Coronary artery (tissue), 2 donors: ENCODE data around the gene NOTO.

Experiments
- DNase-seq: peaks from one replicate; pipeline ENCODE4 v3.0.0-alpha.2; 2017; ENCODE audit warnings: low spot score
- H3K27ac ChIP-seq, 2 donors: fragments of 200-600 bp; sonication (generic); one replicate each; pipeline ENCODE4 v1.5.1; 2016 to 2019
- H3K4me3 ChIP-seq: fragments of 200-600 bp; sonication (generic); 2 replicates; pipeline ENCODE4 v1.5.1; 2016; ENCODE audit warnings: mild to moderate bottlenecking, moderate library complexity
- CTCF ChIP-seq: fragments of 200-600 bp; sonication (generic); IDR thresholded peaks from one replicate; pipeline ENCODE4 v1.5.1; 2019; ENCODE audit warnings: antibody characterized with exemption

The NOTO gene

GRCh38 chr2:73225513-73226360 lies 23.4 kb downstream of the NOTO start:
- DNase-seq: no peak
- Histone ChIP-seq H3K4me3 (no peak overlapping the region), H3K27ac (no peak overlapping the region)
- no peak for TF ChIP-seq CTCF

- TF ChIP-seq CTCF: no peak
- DNase-seq: no peak
- no peak overlapping the region for H3K27ac ChIP-seq
- H3K4me3 ChIP-seq: no peak overlapping the region
Observed at GRCh38 chr2:73227086-73227485, 24.7 kb downstream of the NOTO start.

- H3K4me3 ChIP-seq: no peak overlapping the region
- no peak for TF ChIP-seq CTCF
- no peak overlapping the region for H3K27ac ChIP-seq
- no peak for DNase-seq
Observed at GRCh38 chr2:73228631-73229030, 26.3 kb downstream of the NOTO start.

GRCh38 chr2:73232403-73233153 lies 30.2 kb downstream of the NOTO start:
- DNase-seq: peak; percentile 81
- TF ChIP-seq CTCF: no peak
- H3K4me3 ChIP-seq: peak overlapping the region; percentile 92
- H3K27ac ChIP-seq: peak overlapping the region in 1 of 2 donors; percentile 97

GRCh38 chr2:73233154-73233931 lies 31.0 kb downstream of the NOTO start, which contains the start of gene PRADC1:
PRADC1 (minus strand) TSS chr2:73233239; CDS start chr2:73233160, 79 bp downstream.
- Histone ChIP-seq H3K27ac (peak within 1 kb of the TSS; percentile 96 to 97), H3K4me3 (peak within 1 kb of the TSS; percentile 92)
- no peak for TF ChIP-seq CTCF
- peak; percentile 100 for DNase-seq

- Histone ChIP-seq H3K4me3 (peak within 1 kb of the TSS; percentile 92), H3K27ac (peak within 1 kb of the TSS; percentile 96 to 97)
- DNase-seq: peak; percentile 91
- no peak for TF ChIP-seq CTCF
Observed at GRCh38 chr2:73233932-73234832, 31.8 kb downstream of the NOTO start, which contains the start of gene CCT7. CCT7 (plus strand) TSS chr2:73234308; CDS start chr2:73234379, 71 bp downstream.
